HepG2 (cell line): ENCODE data around the gene KDM2B. TPM values are rescaled to one million over a fixed set of nuclear protein-coding genes. Genes with fewer than 3 reads are reported as not detected.

ENCODE experiments used
- AGO2 ChIP-seq: fragments of 200-400 bp; formaldehyde crosslinking; optimal IDR thresholded peaks from 2 replicates; pipeline ENCODE3; 2017; ENCODE audit warnings: mild to moderate bottlenecking, low read depth, low read length, moderate library complexity
- ATF7 ChIP-seq, 2 experiments: fragments of 450-650 bp in 1 of 2; sonication (generic) in 1 of 2; formaldehyde crosslinking in 1 of 2; IDR thresholded peaks; 2 replicates each; pipeline versions ENCODE4 v1.4.0 to v1.6.1; 2016 to 2020; ENCODE audit warnings: antibody characterized with exemption in 1 of 2, mild to moderate bottlenecking in 1 of 2, missing genetic modification reagents in 1 of 2
- KIAA2018 ChIP-seq: sonication (generic); formaldehyde crosslinking; IDR thresholded peaks from 2 replicates; pipeline ENCODE4 v1.5.0; 2020; ENCODE audit warnings: mild to moderate bottlenecking, missing genetic modification reagents, borderline replicate concordance
- MAX ChIP-seq: IDR thresholded peaks from 2 replicates; pipeline ENCODE4 v1.6.1; 2012; ENCODE audit warnings: inconsistent platforms
- PHF8 ChIP-seq: sonication (generic); formaldehyde crosslinking; IDR thresholded peaks from 2 replicates; pipeline ENCODE4 v1.5.0; 2020; ENCODE audit warnings: missing genetic modification reagents
- SAFB2 ChIP-seq: sonication (generic); formaldehyde crosslinking; IDR thresholded peaks from 2 replicates; pipeline ENCODE4 v1.5.1; 2020; ENCODE audit warnings: missing genetic modification reagents, low read depth, mild to moderate bottlenecking, borderline replicate concordance
- SMC3 ChIP-seq: IDR thresholded peaks from 2 replicates; pipeline ENCODE4 v1.6.1; 2011; ENCODE audit warnings: low read length, improper control_type of control experiment
- STAG1 ChIP-seq: sonication (generic); formaldehyde crosslinking; IDR thresholded peaks from 2 replicates; pipeline ENCODE4 v1.4.0; 2020; ENCODE audit warnings: missing genetic modification reagents
- TMF1 ChIP-seq: sonication (generic); formaldehyde crosslinking; IDR thresholded peaks from 2 replicates; pipeline ENCODE4 v1.8.1; 2022; ENCODE audit warnings: low read depth, missing genetic modification reagents
- TOPORS ChIP-seq: sonication (generic); formaldehyde crosslinking; IDR thresholded peaks from 2 replicates; pipeline ENCODE4 v1.8.0; 2023; ENCODE audit warnings: mild to moderate bottlenecking, missing genetic modification reagents
- TSC22D2 ChIP-seq: sonication (generic); formaldehyde crosslinking; IDR thresholded peaks from 2 replicates; pipeline ENCODE4 v1.5.1; 2020; ENCODE audit warnings: missing genetic modification reagents, mild to moderate bottlenecking, borderline replicate concordance
- ZNF234 ChIP-seq: sonication (generic); formaldehyde crosslinking; conservative IDR thresholded peaks from 2 replicates; pipeline ENCODE4 v1.5.1; 2020; ENCODE audit warnings: mild to moderate bottlenecking, missing genetic modification reagents
- ZNF331 ChIP-seq: sonication (generic); formaldehyde crosslinking; IDR thresholded peaks from 2 replicates; pipeline ENCODE4 v1.4.0; 2020; ENCODE audit warnings: missing genetic modification reagents
- ZNF383 ChIP-seq: sonication (generic); formaldehyde crosslinking; IDR thresholded peaks from 2 replicates; pipeline ENCODE4 v1.4.0; 2020; ENCODE audit warnings: missing genetic modification reagents, mild to moderate bottlenecking, borderline replicate concordance
- ZNF432 ChIP-seq: sonication (generic); formaldehyde crosslinking; IDR thresholded peaks from 2 replicates; pipeline ENCODE4 v1.5.0; 2020; ENCODE audit warnings: missing genetic modification reagents, mild to moderate bottlenecking, borderline replicate concordance
- ZNF451 ChIP-seq: sonication (generic); formaldehyde crosslinking; IDR thresholded peaks from 2 replicates; pipeline ENCODE4 v1.5.0; 2020; ENCODE audit warnings: mild to moderate bottlenecking, missing genetic modification reagents
- ZNF569 ChIP-seq: sonication (generic); formaldehyde crosslinking; IDR thresholded peaks from 2 replicates; pipeline ENCODE4 v1.5.0; 2020; ENCODE audit warnings: mild to moderate bottlenecking, missing genetic modification reagents, moderate library complexity, borderline replicate concordance
- ZNF577 ChIP-seq: sonication (generic); formaldehyde crosslinking; IDR thresholded peaks from 2 replicates; pipeline ENCODE4 v1.4.0; 2020; ENCODE audit warnings: mild to moderate bottlenecking, low read depth, missing genetic modification reagents, borderline replicate concordance
- ZNF746 ChIP-seq: sonication (generic); formaldehyde crosslinking; IDR thresholded peaks from 2 replicates; pipeline ENCODE4 v1.8.0; 2022; ENCODE audit warnings: mild to moderate bottlenecking, missing genetic modification reagents
- polyA plus RNA-seq, 8 experiments: library from polyadenylated mRNA; depleted of rRNA in 3 of 8; stranded (reverse) in 7 of 8; unstranded in 1 of 8; fragments of >200 nt; fragmentation: Illumina TruSeq in 4 of 8; extraction: Trizol in 4 of 8; gene quantifications; 2 replicates each; pipeline versions ENCODE4 v1.2.1 to v1.2.3, GENCODE V29; 2011 to 2016; ENCODE audit warnings: low read depth in 4 of 8, missing spikeins in 1 of 8, mixed read lengths in 1 of 8; ENCODE audit not compliant: insufficient read depth in 1 of 8
- total RNA-seq, 5 experiments: library from RNA; depleted of rRNA; stranded (reverse); fragments of >200 nt; fragmentation: Illumina TruSeq; extraction: Trizol; gene quantifications; 2 replicates each; pipeline ENCODE4 v1.2.3, GENCODE V29; 2016; ENCODE audit warnings: low read depth in 1 of 5
- TF ChIP-seq, protein P1 (sequence below): sonication (generic); formaldehyde crosslinking; IDR thresholded peaks from 2 replicates; pipeline ENCODE4 v1.8.0; 2022; ENCODE audit warnings: mild to moderate bottlenecking, missing genetic modification reagents; ENCODE audit not compliant: insufficient replicate concordance

The KDM2B gene
- total and polyA plus RNA-seq, 2 of the 13 experiments (the other 11 are each of a cell fraction or from before 2014, with no cell fraction given): 17.5 to 26.1 TPM

GRCh38 chr12:121499929-121500793 is 80.7 kb downstream of the KDM2B start (continued):
- TF ChIP-seq STAG1 (CRISPR knock-in tag): peak; percentile 73
- TF ChIP-seq ZNF569 (CRISPR knock-in tag): no peak
- TF ChIP-seq ZNF234 (CRISPR knock-in tag): no peak
- no peak for TF ChIP-seq ZNF577 (CRISPR knock-in tag)
- no peak for TF ChIP-seq AGO2
- TF ChIP-seq, protein P1, sequence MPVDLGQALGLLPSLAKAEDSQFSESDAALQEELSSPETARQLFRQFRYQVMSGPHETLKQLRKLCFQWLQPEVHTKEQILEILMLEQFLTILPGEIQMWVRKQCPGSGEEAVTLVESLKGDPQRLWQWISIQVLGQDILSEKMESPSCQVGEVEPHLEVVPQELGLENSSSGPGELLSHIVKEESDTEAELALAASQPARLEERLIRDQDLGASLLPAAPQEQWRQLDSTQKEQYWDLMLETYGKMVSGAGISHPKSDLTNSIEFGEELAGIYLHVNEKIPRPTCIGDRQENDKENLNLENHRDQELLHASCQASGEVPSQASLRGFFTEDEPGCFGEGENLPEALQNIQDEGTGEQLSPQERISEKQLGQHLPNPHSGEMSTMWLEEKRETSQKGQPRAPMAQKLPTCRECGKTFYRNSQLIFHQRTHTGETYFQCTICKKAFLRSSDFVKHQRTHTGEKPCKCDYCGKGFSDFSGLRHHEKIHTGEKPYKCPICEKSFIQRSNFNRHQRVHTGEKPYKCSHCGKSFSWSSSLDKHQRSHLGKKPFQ: no peak
- TF ChIP-seq SMC3: peak; percentile 64; the same call in 1 of the 2 replicates
- no peak for TF ChIP-seq ATF7 (IDR thresholded peaks at IDR 0.05)
- no peak for TF ChIP-seq ATF7 (CRISPR knock-in tag; IDR thresholded peaks at IDR 0.05)
- TF ChIP-seq TMF1: no peak
- no peak for TF ChIP-seq ZNF432 (CRISPR knock-in tag)
- no peak for TF ChIP-seq PHF8 (CRISPR knock-in tag)
- TF ChIP-seq ZNF746: no peak
- no peak for TF ChIP-seq TOPORS (CRISPR knock-in tag)
- TF ChIP-seq ZNF451: no peak
- no peak for TF ChIP-seq TSC22D2 (CRISPR knock-in tag)
- TF ChIP-seq MAX: no peak
- no peak for TF ChIP-seq ZNF383 (CRISPR knock-in tag)
- no peak for TF ChIP-seq SAFB2 (CRISPR knock-in tag)
- no peak for TF ChIP-seq KIAA2018
- no peak for TF ChIP-seq ZNF331
